Ishikawa (cell line): Measurements from ENCODE around the gene ETFDH.

Experiments used
- CEBPB ChIP-seq: IDR thresholded peaks from 2 replicates; pipeline ENCODE4 v1.6.1; 2012
- CREB1 ChIP-seq: IDR thresholded peaks from 2 replicates; pipeline ENCODE4 v1.6.1; 2012; ENCODE audit warnings: low read depth
- EGR1 ChIP-seq: IDR thresholded peaks from 2 replicates; pipeline ENCODE4 v1.6.1; 2012
- EP300 ChIP-seq: IDR thresholded peaks from 2 replicates; pipeline ENCODE4 v1.6.1; 2012; ENCODE audit warnings: borderline replicate concordance
- FOXM1 ChIP-seq: IDR thresholded peaks from 2 replicates; pipeline ENCODE4 v1.6.1; 2012; ENCODE audit warnings: low read depth, borderline replicate concordance
- NFIC ChIP-seq: IDR thresholded peaks from 2 replicates; pipeline ENCODE4 v1.6.1; 2012
- RAD21 ChIP-seq: IDR thresholded peaks from 2 replicates; pipeline ENCODE4 v1.6.1; 2012; ENCODE audit warnings: low read depth
- TAF1 ChIP-seq: IDR thresholded peaks from 2 replicates; pipeline ENCODE4 v1.6.1; 2012; ENCODE audit warnings: low read depth, mild to moderate bottlenecking
- TCF12 ChIP-seq: IDR thresholded peaks from 2 replicates; pipeline ENCODE4 v1.6.1; 2012; ENCODE audit warnings: low read depth
- TEAD4 ChIP-seq: IDR thresholded peaks from 2 replicates; pipeline ENCODE4 v1.6.1; 2012
- YY1 ChIP-seq: IDR thresholded peaks from 2 replicates; pipeline ENCODE4 v1.6.1; 2012; ENCODE audit warnings: low read depth
- ZBTB7A ChIP-seq: IDR thresholded peaks from 2 replicates; pipeline ENCODE4 v1.6.1; 2012; ENCODE audit warnings: low read depth
- TF ChIP-seq, protein P1 (sequence below): IDR thresholded peaks from 2 replicates; pipeline ENCODE4 v1.6.1; 2012; ENCODE audit warnings: low read depth, mild to moderate bottlenecking
- TF ChIP-seq, protein P2 (sequence below): IDR thresholded peaks from 2 replicates; pipeline ENCODE4 v1.6.1; 2012
- TF ChIP-seq, protein P3 (sequence below): IDR thresholded peaks from 2 replicates; pipeline ENCODE4 v1.6.1; 2012

The ETFDH gene

DNA sequence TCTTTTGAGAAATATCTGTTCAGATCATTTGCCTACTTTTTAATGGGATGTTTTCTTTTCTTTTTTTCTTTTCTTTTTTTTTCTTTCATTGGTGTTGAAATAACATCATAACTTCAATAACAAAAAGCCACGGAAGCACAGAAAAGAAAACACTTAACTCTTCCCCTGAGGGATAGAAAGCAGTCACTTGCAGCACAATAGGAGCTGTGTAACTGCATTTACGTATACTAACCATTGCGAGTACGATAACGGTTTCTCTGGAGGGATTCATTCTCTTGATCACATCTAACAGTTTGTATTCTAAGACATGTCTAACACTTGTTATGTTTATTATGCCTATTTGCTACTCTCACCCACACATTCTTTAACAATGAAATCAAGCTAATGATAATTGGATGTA is 27.7 kb upstream of the ETFDH start:
- no peak for TF ChIP-seq FOXM1
- TF ChIP-seq, protein P1, sequence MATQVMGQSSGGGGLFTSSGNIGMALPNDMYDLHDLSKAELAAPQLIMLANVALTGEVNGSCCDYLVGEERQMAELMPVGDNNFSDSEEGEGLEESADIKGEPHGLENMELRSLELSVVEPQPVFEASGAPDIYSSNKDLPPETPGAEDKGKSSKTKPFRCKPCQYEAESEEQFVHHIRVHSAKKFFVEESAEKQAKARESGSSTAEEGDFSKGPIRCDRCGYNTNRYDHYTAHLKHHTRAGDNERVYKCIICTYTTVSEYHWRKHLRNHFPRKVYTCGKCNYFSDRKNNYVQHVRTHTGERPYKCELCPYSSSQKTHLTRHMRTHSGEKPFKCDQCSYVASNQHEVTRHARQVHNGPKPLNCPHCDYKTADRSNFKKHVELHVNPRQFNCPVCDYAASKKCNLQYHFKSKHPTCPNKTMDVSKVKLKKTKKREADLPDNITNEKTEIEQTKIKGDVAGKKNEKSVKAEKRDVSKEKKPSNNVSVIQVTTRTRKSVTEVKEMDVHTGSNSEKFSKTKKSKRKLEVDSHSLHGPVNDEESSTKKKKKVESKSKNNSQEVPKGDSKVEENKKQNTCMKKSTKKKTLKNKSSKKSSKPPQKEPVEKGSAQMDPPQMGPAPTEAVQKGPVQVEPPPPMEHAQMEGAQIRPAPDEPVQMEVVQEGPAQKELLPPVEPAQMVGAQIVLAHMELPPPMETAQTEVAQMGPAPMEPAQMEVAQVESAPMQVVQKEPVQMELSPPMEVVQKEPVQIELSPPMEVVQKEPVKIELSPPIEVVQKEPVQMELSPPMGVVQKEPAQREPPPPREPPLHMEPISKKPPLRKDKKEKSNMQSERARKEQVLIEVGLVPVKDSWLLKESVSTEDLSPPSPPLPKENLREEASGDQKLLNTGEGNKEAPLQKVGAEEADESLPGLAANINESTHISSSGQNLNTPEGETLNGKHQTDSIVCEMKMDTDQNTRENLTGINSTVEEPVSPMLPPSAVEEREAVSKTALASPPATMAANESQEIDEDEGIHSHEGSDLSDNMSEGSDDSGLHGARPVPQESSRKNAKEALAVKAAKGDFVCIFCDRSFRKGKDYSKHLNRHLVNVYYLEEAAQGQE: no peak
- TF ChIP-seq CEBPB: no peak
- TF ChIP-seq RAD21: no peak
- TF ChIP-seq ZBTB7A: no peak
- TF ChIP-seq EGR1: no peak
- no peak for TF ChIP-seq TAF1

DNA sequence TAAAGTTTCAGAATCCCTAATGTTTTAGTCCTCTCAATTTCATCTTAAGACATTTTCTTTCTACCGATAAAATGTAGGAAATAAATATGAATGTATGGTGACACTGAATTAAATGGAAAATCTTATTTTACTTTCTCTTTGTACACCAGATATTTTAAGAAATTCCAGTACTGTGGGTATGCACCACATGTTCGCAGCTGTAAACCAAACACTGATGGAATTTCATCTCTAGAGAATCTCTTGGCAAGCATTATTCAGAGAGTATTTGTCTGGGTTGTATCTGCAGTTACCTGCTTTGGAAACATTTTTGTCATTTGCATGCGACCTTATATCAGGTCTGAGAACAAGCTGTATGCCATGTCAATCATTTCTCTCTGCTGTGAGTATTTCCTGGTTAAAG is 27.3 kb upstream of the ETFDH start:
- TF ChIP-seq CEBPB (no peak), CREB1 (no peak), TAF1 (no peak), EGR1 (no peak), NFIC (no peak), FOXM1 (no peak), ZBTB7A (no peak), TEAD4 (no peak), TCF12 (no peak), RAD21 (no peak), YY1 (no peak), EP300 (no peak)
- TF ChIP-seq, protein P2, sequence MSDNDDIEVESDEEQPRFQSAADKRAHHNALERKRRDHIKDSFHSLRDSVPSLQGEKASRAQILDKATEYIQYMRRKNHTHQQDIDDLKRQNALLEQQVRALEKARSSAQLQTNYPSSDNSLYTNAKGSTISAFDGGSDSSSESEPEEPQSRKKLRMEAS: no peak
- TF ChIP-seq, protein P3, sequence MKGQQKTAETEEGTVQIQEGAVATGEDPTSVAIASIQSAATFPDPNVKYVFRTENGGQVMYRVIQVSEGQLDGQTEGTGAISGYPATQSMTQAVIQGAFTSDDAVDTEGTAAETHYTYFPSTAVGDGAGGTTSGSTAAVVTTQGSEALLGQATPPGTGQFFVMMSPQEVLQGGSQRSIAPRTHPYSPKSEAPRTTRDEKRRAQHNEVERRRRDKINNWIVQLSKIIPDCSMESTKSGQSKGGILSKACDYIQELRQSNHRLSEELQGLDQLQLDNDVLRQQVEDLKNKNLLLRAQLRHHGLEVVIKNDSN: no peak
- TF ChIP-seq, protein P1: no peak

DNA sequence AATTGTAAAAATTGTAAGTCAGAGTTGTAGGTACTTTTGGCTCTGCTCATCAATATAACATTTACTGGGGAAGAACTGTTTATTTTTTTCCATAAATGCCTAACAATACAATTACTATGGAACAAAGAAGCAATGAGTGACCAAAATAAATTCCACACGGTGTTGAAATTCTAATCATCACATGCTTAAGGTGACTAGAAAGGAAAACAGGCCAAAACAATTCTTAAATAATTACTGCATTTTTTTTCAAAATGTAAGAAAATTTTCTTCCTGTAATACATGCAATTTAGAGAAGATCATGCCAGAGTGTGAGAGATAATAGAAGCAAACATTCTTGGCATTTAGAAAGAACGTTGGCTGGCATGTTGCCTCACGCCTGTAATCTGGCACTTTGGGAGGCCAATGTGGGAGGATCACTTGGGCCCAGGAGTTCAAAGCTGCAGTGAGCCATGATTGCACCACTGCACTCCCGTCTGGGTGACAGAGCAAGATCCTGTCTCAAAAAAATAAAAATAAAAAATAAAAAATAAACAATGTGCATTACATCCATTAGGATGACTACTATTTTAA is 22.9 kb upstream of the ETFDH start:
- no peak for TF ChIP-seq EP300
- no peak for TF ChIP-seq TCF12
- no peak for TF ChIP-seq CEBPB
- no peak for TF ChIP-seq TEAD4
- TF ChIP-seq YY1: no peak
- no peak for TF ChIP-seq NFIC
- TF ChIP-seq, protein P1: no peak
- no peak for TF ChIP-seq RAD21
- TF ChIP-seq FOXM1: no peak
- TF ChIP-seq ZBTB7A: no peak
- TF ChIP-seq CREB1: no peak
- no peak for TF ChIP-seq TAF1

DNA sequence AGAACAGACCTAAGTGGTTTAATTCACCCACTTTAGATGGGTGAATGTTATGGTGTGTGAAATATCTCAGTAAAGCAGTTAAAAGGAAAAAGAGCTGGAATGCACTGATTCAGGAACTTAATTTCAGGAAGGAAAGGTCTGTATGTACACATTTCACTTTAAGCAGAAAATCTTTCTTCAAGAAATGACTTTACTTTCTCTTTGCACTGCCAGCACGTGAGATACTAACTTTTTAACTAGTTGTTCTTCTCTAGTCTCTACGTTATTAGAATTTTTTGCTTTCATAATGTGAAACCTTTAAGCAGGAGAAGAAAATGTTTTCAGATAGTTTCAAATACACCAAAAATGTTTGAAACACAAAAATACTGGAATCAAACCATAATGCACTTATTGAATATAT is 19.2 kb upstream of the ETFDH start:
- TF ChIP-seq CREB1 (no peak), EGR1 (no peak), NFIC (no peak), TAF1 (no peak), EP300 (no peak), TEAD4 (no peak), YY1 (no peak), ZBTB7A (no peak), FOXM1 (no peak), CEBPB (no peak), TCF12 (no peak), RAD21 (no peak)
- TF ChIP-seq, protein P1: no peak
- TF ChIP-seq, protein P2: no peak
